ENCODE data around the gene KCNK5. TPM values are rescaled to one million over a fixed set of nuclear protein-coding genes. Genes with fewer than 3 reads are reported as not detected.

The KCNK5 gene
- total RNA-seq, 4 donors from 2014 or later = 0.07 to 0.22 (median 0.20) TPM; not detected in 1

DNA sequence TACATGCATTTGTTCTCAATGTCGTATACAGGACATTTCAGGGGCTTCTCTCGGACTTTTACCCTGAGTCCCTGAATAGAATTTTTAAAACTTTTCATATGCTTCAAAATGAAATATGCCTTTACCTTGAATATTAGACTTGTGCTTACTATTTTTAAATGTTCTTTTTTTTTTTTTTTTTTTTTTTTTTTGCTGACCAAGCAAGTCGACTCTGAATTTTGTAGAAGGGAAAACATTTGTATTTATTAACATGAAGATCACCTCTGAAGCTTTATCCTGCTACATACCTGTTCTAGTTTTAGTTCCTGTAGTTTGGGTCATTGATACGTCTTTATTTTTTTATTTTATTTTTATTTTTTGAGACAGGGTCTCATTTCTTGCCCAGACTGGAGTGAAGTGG is 74.6 kb downstream of the KCNK5 start:
- Histone ChIP-seq H3K9me3 (no peaks in the 10 kb centered on the region), H3K36me3 (no peaks in the 10 kb centered on the region), H3K27ac (no peak overlapping the region), H3K27me3 (peaks cover 0 to 12% (median 4%) of the 10 kb centered on the region in 3 donors), H3K4me1 (no peaks in the 10 kb centered on the region), H3K4me3 (no peak overlapping the region)
- DNase-seq (no peak), ATAC-seq (no peak)
- in situ Hi-C loops (cut with MboI; ENCODE audit: low sequenced_read_pairs in 4 of 4) = no loop called here
- TF ChIP-seq POLR2A (IDR thresholded peaks at IDR 0.05) (no peak), CTCF (IDR thresholded peaks at IDR 0.05 in 4 of 5, conservative IDR thresholded peaks at IDR 0.05 in 1 of 5) (no peak)
- intact Hi-C loops (cut with DNase I; ENCODE audit: low total_unique reads) = no loop called here

- no peak overlapping the region for H3K27ac ChIP-seq
- peaks cover 0 to 12% (median 4%) of the 10 kb centered on the region in 3 donors for H3K27me3 ChIP-seq
- intact Hi-C loops (cut with DNase I; ENCODE audit: low total_unique reads) = no loop called here
- H3K4me1 ChIP-seq = no peaks in the 10 kb centered on the region
- no peak for DNase-seq
- no peak for ATAC-seq
- H3K36me3 ChIP-seq = no peaks in the 10 kb centered on the region
- H3K4me3 ChIP-seq = no peak overlapping the region
- no peaks in the 10 kb centered on the region for H3K9me3 ChIP-seq
- TF ChIP-seq CTCF (IDR thresholded peaks at IDR 0.05 in 4 of 5, conservative IDR thresholded peaks at IDR 0.05 in 1 of 5) = no peak
- in situ Hi-C loops (cut with MboI; ENCODE audit: low sequenced_read_pairs in 4 of 4) = no loop called here
Measured at GRCh38 chr6:39153766-39154397, 75.4 kb downstream of the KCNK5 start.

- Histone ChIP-seq H3K27me3 (peaks cover 4 to 12% (median 5%) of the 10 kb centered on the region in 3 donors), H3K27ac (no peak overlapping the region), H3K4me3 (no peak overlapping the region), H3K4me1 (no peaks in the 10 kb centered on the region), H3K36me3 (no peaks in the 10 kb centered on the region), H3K9me3 (no peaks in the 10 kb centered on the region)
- no peak for TF ChIP-seq POLR2A (IDR thresholded peaks at IDR 0.05)
- no peak for TF ChIP-seq CTCF (IDR thresholded peaks at IDR 0.05 in 4 of 5, conservative IDR thresholded peaks at IDR 0.05 in 1 of 5)
- ATAC-seq (no peak), DNase-seq (no peak)
- in situ Hi-C loops (cut with MboI; ENCODE audit: low sequenced_read_pairs in 4 of 4) (no loop called here), intact Hi-C loops (cut with DNase I; ENCODE audit: low total_unique reads) (no loop called here)
Measured at GRCh38 chr6:39152262-39152661, 77.0 kb downstream of the KCNK5 start.

DNA sequence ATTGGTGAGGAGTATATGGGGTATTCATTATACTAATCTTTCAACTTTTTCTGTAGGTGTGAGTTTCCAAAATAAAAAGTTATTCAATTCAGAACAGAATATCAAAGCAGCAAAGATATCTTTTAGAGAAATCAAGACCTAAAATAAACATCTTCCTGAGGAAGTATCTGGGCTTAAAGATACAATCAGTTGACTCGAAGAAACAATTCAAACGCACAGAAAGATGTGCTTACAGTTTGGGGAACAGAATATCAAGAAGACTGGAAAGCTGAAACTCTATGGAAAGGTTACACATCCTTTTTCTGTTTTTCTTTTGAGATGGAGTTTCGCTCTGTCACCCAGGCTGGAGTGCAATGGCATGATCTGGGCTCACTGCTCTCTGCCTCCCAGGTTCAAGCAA is 78.1 kb downstream of the KCNK5 start:
- no peaks in the 10 kb centered on the region for H3K4me1 ChIP-seq
- in situ Hi-C loops (cut with MboI; ENCODE audit: low sequenced_read_pairs in 4 of 4) = no loop called here
- H3K27ac ChIP-seq = no peak overlapping the region
- H3K36me3 ChIP-seq = no peaks in the 10 kb centered on the region
- no peak for ATAC-seq
- DNase-seq = no peak
- no peak overlapping the region for H3K4me3 ChIP-seq
- TF ChIP-seq CTCF (IDR thresholded peaks at IDR 0.05 in 4 of 5, conservative IDR thresholded peaks at IDR 0.05 in 1 of 5) (no peak), POLR2A (IDR thresholded peaks at IDR 0.05) (no peak)
- peaks cover 4 to 12% (median 5%) of the 10 kb centered on the region in 3 donors for H3K27me3 ChIP-seq
- intact Hi-C loops (cut with DNase I; ENCODE audit: low total_unique reads) = no loop called here
- H3K9me3 ChIP-seq = no peaks in the 10 kb centered on the region

All from gastrocnemius medialis (tissue), 4 donors.